Natural killer cell (primary cell): Measurements from ENCODE around the gene MYO1F. TPM values are rescaled to one million over a fixed set of nuclear protein-coding genes. Genes with fewer than 3 reads are reported as not detected.
A peak's percentile ranks its signal among the peaks of the same experiment; 100 is the strongest.

ENCODE experiments used
- ATAC-seq, 3 donors: fragments of 150-1000 bp in 2 of 3; fragments of 200-7000 bp in 1 of 3; cut with Tn5 transposase; 1 replicate in 1 of 3; 2 replicates in 2 of 3; pipeline ENCODE4 v1.10.0; 2021; ENCODE audit warnings: mild to moderate bottlenecking in 2 of 3, moderate library complexity in 2 of 3
- DNase-seq, 2 donors: peaks; one replicate each; pipeline versions ENCODE4 v3.0.0 to v3.0.0-alpha.2; 2013 to 2021; ENCODE audit warnings: mixed read lengths in 1 of 2
- H3K27ac ChIP-seq: one replicate; pipeline ENCODE4 v1.5.1; 2013; ENCODE audit warnings: mild to moderate bottlenecking, low read length
- H3K27me3 ChIP-seq: one replicate; pipeline ENCODE4 v1.6.1; 2013; ENCODE audit warnings: low read length; ENCODE audit not compliant: control insufficient read depth, insufficient read depth
- H3K36me3 ChIP-seq: one replicate; pipeline ENCODE4 v1.6.1; 2013; ENCODE audit warnings: low read length; ENCODE audit not compliant: control insufficient read depth, insufficient read depth
- H3K4me1 ChIP-seq: one replicate; pipeline ENCODE4 v1.6.1; 2013; ENCODE audit warnings: low read length; ENCODE audit not compliant: control insufficient read depth, insufficient read depth
- H3K4me3 ChIP-seq: one replicate; pipeline ENCODE4 v1.5.1; 2013; ENCODE audit warnings: low read length
- H3K9me3 ChIP-seq: one replicate; pipeline ENCODE4 v1.6.1; 2013; ENCODE audit warnings: low read length; ENCODE audit not compliant: control insufficient read depth, insufficient read depth
- H3K27ac Mint-ChIP-seq, 2 donors: one replicate each; pipeline ENCODE4 v1.8.0; 2022; ENCODE audit warnings: mild to moderate bottlenecking in 2 of 2, mixed read lengths in 2 of 2, moderate library complexity in 1 of 2
- H3K27me3 Mint-ChIP-seq, 2 donors: one replicate each; pipeline ENCODE4 v1.8.0; 2022; ENCODE audit warnings: low read depth in 2 of 2, mixed read lengths in 2 of 2
- H3K36me3 Mint-ChIP-seq: one replicate; pipeline ENCODE4 v1.8.0; 2022; ENCODE audit warnings: mixed read lengths
- H3K4me1 Mint-ChIP-seq, 2 donors: one replicate each; pipeline ENCODE4 v1.8.0; 2022; ENCODE audit warnings: mixed read lengths in 2 of 2
- H3K4me3 Mint-ChIP-seq: one replicate; pipeline ENCODE4 v1.8.0; 2022; ENCODE audit warnings: mild to moderate bottlenecking, moderate library complexity, mixed read lengths
- H3K9me3 Mint-ChIP-seq, 2 donors: one replicate each; pipeline ENCODE4 v1.8.0; 2022; ENCODE audit warnings: mixed read lengths in 2 of 2
- WGBS: methylation state at CpG from one replicate; pipeline ENCODE4 v1.1.7; 2013; ENCODE audit warnings: missing lambda C conversion rate; ENCODE audit not compliant: insufficient coverage; 5-methylcytosine and 5-hydroxymethylcytosine counted together
- intact Hi-C: fragments of 100-400 bp; cut with micrococcal nuclease; formaldehyde crosslinking; loops from one replicate; pipeline ENCODE4 v1.14.2; 2022
- total RNA-seq, 4 donors: library from RNA; stranded (reverse); fragments of 120-200 nt in 1 of 4; gene quantifications; one replicate each; pipeline versions ENCODE4 v1.2.3 to v1.2.4, GENCODE V29; 2013 to 2022
- TF ChIP-seq, protein P1 (sequence below): fragments of 200-600 bp; IDR thresholded peaks from one replicate; pipeline ENCODE4 v1.8.0; 2022; ENCODE audit warnings: antibody characterized with exemption

MYO1F gene
- total RNA-seq, 3 donors from 2014 or later (not counting 1 experiment from before 2014, with no cell fraction given) = 971 to 1,223 (median 1,014) TPM

DNA sequence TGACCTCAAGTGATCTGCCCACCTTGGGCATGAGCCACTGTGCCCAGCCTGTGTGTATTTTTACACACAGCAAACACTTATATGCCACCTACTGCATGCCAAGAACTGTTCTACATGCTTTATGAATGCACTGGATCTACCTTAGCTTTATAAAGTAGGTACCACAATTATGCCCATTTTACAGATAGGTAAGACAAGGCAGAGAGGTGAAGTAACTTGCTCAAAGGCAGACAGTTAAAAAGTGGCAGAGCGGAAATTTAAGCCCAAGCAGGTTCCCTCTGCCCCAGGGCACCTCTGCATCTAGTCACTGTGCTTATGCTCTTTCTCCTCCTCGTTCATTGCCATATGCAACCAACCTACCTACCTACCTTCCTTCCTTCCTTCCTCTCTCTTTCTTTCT, 22.8 kb upstream of the MYO1F start:
- H3K4me3 ChIP-seq = no peak overlapping the region
- ATAC-seq = no peak
- Mint-ChIP-seq H3K27ac (no peak overlapping the region), H3K4me1 (peaks cover 4 to 9% of the 10 kb centered on the region in 2 donors), H3K27me3 (no peaks in the 10 kb centered on the region), H3K36me3 (peaks cover 17% of the 10 kb centered on the region), H3K4me3 (peak overlapping the region; percentile 13), H3K9me3 (no peaks in the 10 kb centered on the region)
- H3K4me1 ChIP-seq = no peaks in the 10 kb centered on the region
- 94% methylated on average over 2 of the region's 2 CpGs for WGBS
- H3K9me3 ChIP-seq = peaks cover 4% of the 10 kb centered on the region
- no peaks in the 10 kb centered on the region for H3K27me3 ChIP-seq
- peaks cover 37% of the 10 kb centered on the region for H3K36me3 ChIP-seq
- no peak overlapping the region for H3K27ac ChIP-seq
- no peak for DNase-seq
- TF ChIP-seq, protein P1, sequence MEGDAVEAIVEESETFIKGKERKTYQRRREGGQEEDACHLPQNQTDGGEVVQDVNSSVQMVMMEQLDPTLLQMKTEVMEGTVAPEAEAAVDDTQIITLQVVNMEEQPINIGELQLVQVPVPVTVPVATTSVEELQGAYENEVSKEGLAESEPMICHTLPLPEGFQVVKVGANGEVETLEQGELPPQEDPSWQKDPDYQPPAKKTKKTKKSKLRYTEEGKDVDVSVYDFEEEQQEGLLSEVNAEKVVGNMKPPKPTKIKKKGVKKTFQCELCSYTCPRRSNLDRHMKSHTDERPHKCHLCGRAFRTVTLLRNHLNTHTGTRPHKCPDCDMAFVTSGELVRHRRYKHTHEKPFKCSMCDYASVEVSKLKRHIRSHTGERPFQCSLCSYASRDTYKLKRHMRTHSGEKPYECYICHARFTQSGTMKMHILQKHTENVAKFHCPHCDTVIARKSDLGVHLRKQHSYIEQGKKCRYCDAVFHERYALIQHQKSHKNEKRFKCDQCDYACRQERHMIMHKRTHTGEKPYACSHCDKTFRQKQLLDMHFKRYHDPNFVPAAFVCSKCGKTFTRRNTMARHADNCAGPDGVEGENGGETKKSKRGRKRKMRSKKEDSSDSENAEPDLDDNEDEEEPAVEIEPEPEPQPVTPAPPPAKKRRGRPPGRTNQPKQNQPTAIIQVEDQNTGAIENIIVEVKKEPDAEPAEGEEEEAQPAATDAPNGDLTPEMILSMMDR = no peak
- intact Hi-C loops = no loop called here

DNA sequence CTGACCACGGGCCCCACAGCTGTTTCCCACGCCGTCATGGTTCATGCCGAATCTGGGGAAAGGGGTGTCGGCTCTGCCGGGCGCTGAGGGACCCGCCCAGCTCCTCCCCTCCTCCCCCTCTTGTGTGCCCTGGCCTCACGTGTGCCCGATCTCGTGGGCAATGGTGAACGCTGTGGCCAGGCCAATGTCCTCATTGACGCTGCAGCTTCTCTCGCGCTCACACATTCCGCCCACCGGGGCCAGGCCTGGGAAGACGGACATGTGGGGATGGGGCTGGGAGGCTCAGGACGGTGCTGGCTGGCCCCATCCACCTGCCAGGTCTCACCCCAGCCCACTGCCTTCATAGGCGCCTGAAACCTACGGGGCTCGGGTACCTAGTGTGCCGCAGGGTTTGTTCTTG, 18.9 kb upstream of the MYO1F start:
- TF ChIP-seq, protein P1 = no peak
- H3K27me3 Mint-ChIP-seq = no peaks in the 10 kb centered on the region

GRCh38 chr19:8595651-8596050, 18.4 kb upstream of the MYO1F start:
- DNase-seq (no peak), ATAC-seq (no peak)
- H3K27me3 ChIP-seq = no peaks in the 10 kb centered on the region

More for the DNA sequence above, 18.9 kb upstream of the MYO1F start:
- H3K27ac Mint-ChIP-seq = no peak overlapping the region
- H3K27me3 ChIP-seq = no peaks in the 10 kb centered on the region
- no peaks in the 10 kb centered on the region for H3K9me3 ChIP-seq
- no peaks in the 10 kb centered on the region for H3K9me3 Mint-ChIP-seq
- H3K4me1 Mint-ChIP-seq = peaks cover 24 to 38% of the 10 kb centered on the region in 2 donors
- ATAC-seq (no peak), DNase-seq (no peak)
- WGBS = 80% methylated on average over 23 of the region's 23 CpGs
- H3K27ac ChIP-seq = no peak overlapping the region
- no peak overlapping the region for H3K4me3 ChIP-seq
- H3K4me1 ChIP-seq = peaks cover 21% of the 10 kb centered on the region
- H3K36me3 ChIP-seq = peaks cover 15% of the 10 kb centered on the region
- intact Hi-C loops = no loop called here
- H3K36me3 Mint-ChIP-seq = no peaks in the 10 kb centered on the region
- H3K4me3 Mint-ChIP-seq = no peak overlapping the region

More at GRCh38 chr19:8595651-8596050, 18.4 kb upstream of the MYO1F start:
- H3K36me3 ChIP-seq = peaks cover 15% of the 10 kb centered on the region
- no peak overlapping the region for H3K4me3 ChIP-seq
- no peaks in the 10 kb centered on the region for H3K9me3 Mint-ChIP-seq
- H3K9me3 ChIP-seq = no peaks in the 10 kb centered on the region
- WGBS = 90% methylated on average over 15 of the region's 15 CpGs
- H3K4me3 Mint-ChIP-seq = no peak overlapping the region
- H3K4me1 Mint-ChIP-seq = peaks cover 24 to 38% of the 10 kb centered on the region in 2 donors
- no peak overlapping the region for H3K27ac ChIP-seq
- TF ChIP-seq, protein P1 = no peak
- peaks cover 21% of the 10 kb centered on the region for H3K4me1 ChIP-seq
- no peak overlapping the region for H3K27ac Mint-ChIP-seq
- intact Hi-C loops = no loop called here
- no peaks in the 10 kb centered on the region for H3K36me3 Mint-ChIP-seq
- H3K27me3 Mint-ChIP-seq = no peaks in the 10 kb centered on the region
